HEK293 (cell line): ENCODE results near the gene SMAGP.

Source experiments
- GLI4 ChIP-seq: fragments of 450-650 bp; formaldehyde crosslinking; IDR thresholded peaks from 2 replicates; pipeline ENCODE4 v1.5.1; 2016; ENCODE audit warnings: missing biosample characterization, missing genetic modification characterization
- YY1 ChIP-seq: fragments of 450-650 bp; formaldehyde crosslinking; IDR thresholded peaks from 2 replicates; pipeline ENCODE4 v1.5.1; 2018; ENCODE audit warnings: missing biosample characterization, missing genetic modification characterization
- YY2 ChIP-seq: fragments of 450-650 bp; formaldehyde crosslinking; IDR thresholded peaks from 2 replicates; pipeline ENCODE4 v1.5.1; 2016; ENCODE audit warnings: missing biosample characterization, missing genetic modification characterization
- ZBTB1 ChIP-seq: fragments of 450-650 bp; formaldehyde crosslinking; IDR thresholded peaks from 2 replicates; pipeline ENCODE4 v1.5.1; 2016; ENCODE audit warnings: missing biosample characterization, missing genetic modification characterization
- ZNF10 ChIP-seq: fragments of 450-650 bp; formaldehyde crosslinking; IDR thresholded peaks from 2 replicates; pipeline ENCODE4 v1.5.1; 2017; ENCODE audit warnings: missing biosample characterization, missing genetic modification characterization
- ZNF138 ChIP-seq: fragments of 450-650 bp; formaldehyde crosslinking; IDR thresholded peaks from 2 replicates; pipeline ENCODE4 v1.5.1; 2016; ENCODE audit warnings: missing biosample characterization, missing genetic modification characterization, borderline replicate concordance
- ZNF18 ChIP-seq: fragments of 450-650 bp; formaldehyde crosslinking; IDR thresholded peaks from 2 replicates; pipeline ENCODE4 v1.5.1; 2016; ENCODE audit warnings: missing biosample characterization, missing genetic modification characterization
- ZNF239 ChIP-seq: fragments of 450-650 bp; formaldehyde crosslinking; IDR thresholded peaks from 2 replicates; pipeline ENCODE4 v1.5.1; 2016; ENCODE audit warnings: missing biosample characterization, missing genetic modification characterization
- ZNF335 ChIP-seq: fragments of 450-650 bp; formaldehyde crosslinking; conservative IDR thresholded peaks from 2 replicates; pipeline ENCODE4 v1.5.1; 2016; ENCODE audit warnings: missing biosample characterization, missing genetic modification characterization
- TF ChIP-seq, protein P1 (sequence below): fragments of 450-650 bp; formaldehyde crosslinking; IDR thresholded peaks from 2 replicates; pipeline ENCODE4 v1.5.1; 2016; ENCODE audit warnings: missing biosample characterization, missing genetic modification characterization
- TF ChIP-seq, protein P2 (sequence below): fragments of 450-650 bp; formaldehyde crosslinking; IDR thresholded peaks from 2 replicates; pipeline ENCODE4 v1.5.1; 2016; ENCODE audit warnings: missing biosample characterization, missing genetic modification characterization, low read depth
- TF ChIP-seq, protein P3 (sequence below): fragments of 450-650 bp; formaldehyde crosslinking; IDR thresholded peaks from 2 replicates; pipeline ENCODE4 v1.5.1; 2016; ENCODE audit warnings: missing biosample characterization, missing genetic modification characterization

DNA sequence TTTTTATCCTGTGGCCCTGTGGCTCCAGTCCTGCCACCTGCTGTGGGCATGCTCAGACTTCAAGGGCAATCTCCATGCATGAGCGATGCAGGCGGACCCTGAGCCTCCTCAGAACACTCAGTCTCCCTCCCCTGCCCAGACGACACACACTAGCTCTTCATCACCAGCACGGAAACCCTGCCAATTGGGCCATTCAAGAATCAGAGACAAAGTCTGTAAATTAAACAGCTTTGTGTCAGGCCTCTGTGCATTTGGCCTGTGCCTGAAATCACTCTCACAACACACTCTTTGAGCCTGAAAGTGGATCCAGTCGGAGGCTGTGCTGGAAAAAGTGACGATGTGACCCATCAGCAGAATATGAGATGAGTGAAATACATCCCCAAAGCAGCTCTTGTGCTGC, 64.9 kb downstream of the SMAGP start:
- TF ChIP-seq, protein P1, sequence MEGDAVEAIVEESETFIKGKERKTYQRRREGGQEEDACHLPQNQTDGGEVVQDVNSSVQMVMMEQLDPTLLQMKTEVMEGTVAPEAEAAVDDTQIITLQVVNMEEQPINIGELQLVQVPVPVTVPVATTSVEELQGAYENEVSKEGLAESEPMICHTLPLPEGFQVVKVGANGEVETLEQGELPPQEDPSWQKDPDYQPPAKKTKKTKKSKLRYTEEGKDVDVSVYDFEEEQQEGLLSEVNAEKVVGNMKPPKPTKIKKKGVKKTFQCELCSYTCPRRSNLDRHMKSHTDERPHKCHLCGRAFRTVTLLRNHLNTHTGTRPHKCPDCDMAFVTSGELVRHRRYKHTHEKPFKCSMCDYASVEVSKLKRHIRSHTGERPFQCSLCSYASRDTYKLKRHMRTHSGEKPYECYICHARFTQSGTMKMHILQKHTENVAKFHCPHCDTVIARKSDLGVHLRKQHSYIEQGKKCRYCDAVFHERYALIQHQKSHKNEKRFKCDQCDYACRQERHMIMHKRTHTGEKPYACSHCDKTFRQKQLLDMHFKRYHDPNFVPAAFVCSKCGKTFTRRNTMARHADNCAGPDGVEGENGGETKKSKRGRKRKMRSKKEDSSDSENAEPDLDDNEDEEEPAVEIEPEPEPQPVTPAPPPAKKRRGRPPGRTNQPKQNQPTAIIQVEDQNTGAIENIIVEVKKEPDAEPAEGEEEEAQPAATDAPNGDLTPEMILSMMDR (tag by site-specific recombination), result no peak
- TF ChIP-seq ZBTB1 (tag by site-specific recombination) (no peak), ZNF239 (no peak), ZNF10 (tag by site-specific recombination) (no peak), YY2 (tag by site-specific recombination) (no peak), ZNF18 (tag by site-specific recombination) (no peak), ZNF138 (tag by site-specific recombination) (no peak), ZNF335 (tag by site-specific recombination) (no peak), YY1 (tag by site-specific recombination) (no peak), GLI4 (tag by site-specific recombination) (no peak)
- TF ChIP-seq, protein P2, sequence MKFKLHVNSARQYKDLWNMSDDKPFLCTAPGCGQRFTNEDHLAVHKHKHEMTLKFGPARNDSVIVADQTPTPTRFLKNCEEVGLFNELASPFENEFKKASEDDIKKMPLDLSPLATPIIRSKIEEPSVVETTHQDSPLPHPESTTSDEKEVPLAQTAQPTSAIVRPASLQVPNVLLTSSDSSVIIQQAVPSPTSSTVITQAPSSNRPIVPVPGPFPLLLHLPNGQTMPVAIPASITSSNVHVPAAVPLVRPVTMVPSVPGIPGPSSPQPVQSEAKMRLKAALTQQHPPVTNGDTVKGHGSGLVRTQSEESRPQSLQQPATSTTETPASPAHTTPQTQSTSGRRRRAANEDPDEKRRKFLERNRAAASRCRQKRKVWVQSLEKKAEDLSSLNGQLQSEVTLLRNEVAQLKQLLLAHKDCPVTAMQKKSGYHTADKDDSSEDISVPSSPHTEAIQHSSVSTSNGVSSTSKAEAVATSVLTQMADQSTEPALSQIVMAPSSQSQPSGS (tag by site-specific recombination), result no peak
- TF ChIP-seq, protein P3, sequence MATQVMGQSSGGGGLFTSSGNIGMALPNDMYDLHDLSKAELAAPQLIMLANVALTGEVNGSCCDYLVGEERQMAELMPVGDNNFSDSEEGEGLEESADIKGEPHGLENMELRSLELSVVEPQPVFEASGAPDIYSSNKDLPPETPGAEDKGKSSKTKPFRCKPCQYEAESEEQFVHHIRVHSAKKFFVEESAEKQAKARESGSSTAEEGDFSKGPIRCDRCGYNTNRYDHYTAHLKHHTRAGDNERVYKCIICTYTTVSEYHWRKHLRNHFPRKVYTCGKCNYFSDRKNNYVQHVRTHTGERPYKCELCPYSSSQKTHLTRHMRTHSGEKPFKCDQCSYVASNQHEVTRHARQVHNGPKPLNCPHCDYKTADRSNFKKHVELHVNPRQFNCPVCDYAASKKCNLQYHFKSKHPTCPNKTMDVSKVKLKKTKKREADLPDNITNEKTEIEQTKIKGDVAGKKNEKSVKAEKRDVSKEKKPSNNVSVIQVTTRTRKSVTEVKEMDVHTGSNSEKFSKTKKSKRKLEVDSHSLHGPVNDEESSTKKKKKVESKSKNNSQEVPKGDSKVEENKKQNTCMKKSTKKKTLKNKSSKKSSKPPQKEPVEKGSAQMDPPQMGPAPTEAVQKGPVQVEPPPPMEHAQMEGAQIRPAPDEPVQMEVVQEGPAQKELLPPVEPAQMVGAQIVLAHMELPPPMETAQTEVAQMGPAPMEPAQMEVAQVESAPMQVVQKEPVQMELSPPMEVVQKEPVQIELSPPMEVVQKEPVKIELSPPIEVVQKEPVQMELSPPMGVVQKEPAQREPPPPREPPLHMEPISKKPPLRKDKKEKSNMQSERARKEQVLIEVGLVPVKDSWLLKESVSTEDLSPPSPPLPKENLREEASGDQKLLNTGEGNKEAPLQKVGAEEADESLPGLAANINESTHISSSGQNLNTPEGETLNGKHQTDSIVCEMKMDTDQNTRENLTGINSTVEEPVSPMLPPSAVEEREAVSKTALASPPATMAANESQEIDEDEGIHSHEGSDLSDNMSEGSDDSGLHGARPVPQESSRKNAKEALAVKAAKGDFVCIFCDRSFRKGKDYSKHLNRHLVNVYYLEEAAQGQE (tag by site-specific recombination), result no peak
